Liver (tissue), 9 donors: ENCODE results near the gene WNK4. TPM values are rescaled to one million over a fixed set of nuclear protein-coding genes. Genes with fewer than 3 reads are reported as not detected.
A peak's percentile ranks its signal among the peaks of the same experiment; 100 is the strongest.

Experiments used
- DNase-seq: peaks from one replicate; pipeline ENCODE4 v3.0.0-alpha.2; 2017; ENCODE audit warnings: low spot score
- H3K27ac ChIP-seq, 2 donors: one replicate each; pipeline ENCODE4 v1.7.0; 2013; ENCODE audit warnings: inconsistent platforms in 2 of 2, low read length in 2 of 2, control low read depth in 1 of 2, low read depth in 1 of 2, mild to moderate bottlenecking in 1 of 2
- H3K27me3 ChIP-seq, 4 donors: one replicate each; pipeline versions ENCODE4 v1.6.1 to v1.7.0; 2013; ENCODE audit warnings: low read length in 3 of 4, inconsistent platforms in 1 of 4, mild to moderate bottlenecking in 1 of 4, moderate library complexity in 1 of 4; ENCODE audit not compliant: control insufficient read depth in 4 of 4, insufficient read depth in 4 of 4
- H3K36me3 ChIP-seq, 4 donors: one replicate each; pipeline versions ENCODE4 v1.6.1 to v1.7.0; 2013; ENCODE audit warnings: low read length in 3 of 4, mild to moderate bottlenecking in 3 of 4, low read depth in 1 of 4, moderate library complexity in 1 of 4; ENCODE audit not compliant: control insufficient read depth in 4 of 4, insufficient read depth in 3 of 4
- H3K4me1 ChIP-seq, 4 donors: one replicate each; pipeline versions ENCODE4 v1.6.1 to v1.7.0; 2013; ENCODE audit warnings: low read length in 3 of 4, mild to moderate bottlenecking in 3 of 4, moderate library complexity in 1 of 4; ENCODE audit not compliant: control insufficient read depth in 4 of 4, insufficient read depth in 4 of 4
- H3K4me3 ChIP-seq, 3 donors: one replicate each; pipeline versions ENCODE4 v1.6.1 to v1.7.0; 2013; ENCODE audit warnings: low read length in 3 of 3, control low read depth in 1 of 3, low read depth in 1 of 3, mild to moderate bottlenecking in 1 of 3
- H3K9ac ChIP-seq, 2 donors: one replicate each; pipeline ENCODE4 v1.7.0; 2013; ENCODE audit warnings: low read length in 2 of 2, mild to moderate bottlenecking in 2 of 2, moderate library complexity in 2 of 2, control low read depth in 1 of 2, low read depth in 1 of 2
- H3K9me3 ChIP-seq, 4 donors: one replicate each; pipeline versions ENCODE4 v1.6.1 to v1.7.0; 2013; ENCODE audit warnings: low read length in 3 of 4; ENCODE audit not compliant: control insufficient read depth in 4 of 4
- EGR1 ChIP-seq, 2 donors: IDR thresholded peaks; 2 replicates each; pipeline ENCODE4 v1.6.1; 2016 to 2018; ENCODE audit warnings: antibody characterized with exemption in 2 of 2, low read depth in 2 of 2
- FOXA2 ChIP-seq: IDR thresholded peaks from 2 replicates; pipeline ENCODE4 v1.6.1; 2016; ENCODE audit warnings: antibody characterized with exemption
- HNF4A ChIP-seq, 2 donors: conservative IDR thresholded peaks; 2 replicates each; pipeline ENCODE4 v1.6.1; 2016; ENCODE audit warnings: antibody characterized with exemption in 2 of 2, mild to moderate bottlenecking in 2 of 2
- HNF4G ChIP-seq: IDR thresholded peaks from 2 replicates; pipeline ENCODE4 v1.6.1; 2016; ENCODE audit warnings: antibody characterized with exemption
- JUND ChIP-seq, 2 donors: IDR thresholded peaks; 2 replicates each; pipeline ENCODE4 v1.6.1; 2016; ENCODE audit warnings: antibody characterized with exemption in 2 of 2
- NR2F2 ChIP-seq: IDR thresholded peaks from 2 replicates; pipeline ENCODE4 v1.6.1; 2016; ENCODE audit warnings: antibody characterized with exemption
- RAD21 ChIP-seq, 2 donors: IDR thresholded peaks; 2 replicates each; pipeline ENCODE4 v1.6.1; 2016; ENCODE audit warnings: antibody characterized with exemption in 2 of 2, mild to moderate bottlenecking in 2 of 2
- RXRA ChIP-seq, 2 donors: IDR thresholded peaks; 2 replicates each; pipeline ENCODE4 v1.6.1; 2017 to 2018; ENCODE audit warnings: antibody characterized with exemption in 2 of 2, mild to moderate bottlenecking in 1 of 2
- SP1 ChIP-seq: IDR thresholded peaks from 2 replicates; pipeline ENCODE4 v1.6.1; 2018; ENCODE audit warnings: antibody characterized with exemption, mild to moderate bottlenecking
- WGBS: extraction: QIAGEN DNeasy Blood & Tissue Kit; methylation state at CpG from one replicate; pipeline ENCODE4 v1.1.7; 2013; 5-methylcytosine and 5-hydroxymethylcytosine counted together
- polyA plus RNA-seq, 2 donors: library from polyadenylated mRNA; stranded (reverse) in 1 of 2; unstranded in 1 of 2; fragments of 200-250 nt in 1 of 2; fragments of >200 nt in 1 of 2; fragmentation: Nextera tagmentation in 1 of 2; extraction: Ambion mirVana in 1 of 2; gene quantifications; one replicate each; pipeline versions ENCODE4 v1.2.1 to v1.2.3, GENCODE V29; 2013 to 2015
- total RNA-seq, 2 donors: library from RNA; depleted of rRNA; stranded (reverse); fragments of >200 nt; gene quantifications; one replicate each; pipeline ENCODE4 v1.2.3, GENCODE V29; 2014
- TF ChIP-seq, protein P1 (sequence below): IDR thresholded peaks from 2 replicates; pipeline ENCODE4 v1.6.1; 2016; ENCODE audit warnings: antibody characterized with exemption, mild to moderate bottlenecking
- TF ChIP-seq, protein P2 (sequence below): fragments of 150-350 bp; IDR thresholded peaks from 2 replicates; pipeline ENCODE4 v1.5.1; 2017; ENCODE audit warnings: improper control_type of control experiment, low read depth, low read length; ENCODE audit not compliant: missing input control
- TF ChIP-seq, protein P3 (sequence below): IDR thresholded peaks from 2 replicates; pipeline ENCODE4 v1.6.1; 2016; ENCODE audit warnings: antibody characterized with exemption
- TF ChIP-seq, protein P4 (sequence below): IDR thresholded peaks from 2 replicates; pipeline ENCODE4 v1.6.1; 2016; ENCODE audit warnings: antibody characterized with exemption
- donor health status: healthy.
- donor health status: healthy.
- donor health status: healthy.
- donor health status: healthy.
- donor health status: healthy.

Gene WNK4
- total and polyA plus RNA-seq, 4 donors: 0.33 to 7.5 (median 0.50) TPM

DNA sequence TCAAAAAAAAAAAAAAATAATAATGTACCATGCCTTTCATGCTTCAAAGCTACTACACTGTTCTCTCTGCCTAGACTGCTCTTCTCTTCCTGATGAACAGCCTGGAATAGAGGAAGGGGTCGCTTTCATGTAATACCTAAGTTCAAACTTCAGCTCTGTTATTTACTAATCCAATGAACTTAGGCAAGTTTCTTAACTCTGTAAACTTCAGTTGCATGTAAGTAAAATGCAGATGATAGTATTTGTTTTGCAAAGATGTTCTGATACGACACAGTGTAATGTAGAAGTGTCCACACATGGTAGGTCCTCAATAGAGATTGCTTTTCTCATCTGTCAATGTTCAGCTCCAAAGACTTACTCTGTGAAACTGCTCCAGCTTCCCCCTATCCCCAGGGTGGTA is 11.5 kb downstream of the WNK4 start:
- Histone ChIP-seq H3K27me3 (no peaks in the 10 kb centered on the region), H3K4me1 (peaks cover 3 to 12% (median 4%) of the 10 kb centered on the region in 4 donors), H3K27ac (no peak overlapping the region), H3K9me3 (no peaks in the 10 kb centered on the region), H3K9ac (no peak overlapping the region), H3K36me3 (peaks cover 0 to 2% (median under 1%) of the 10 kb centered on the region in 4 donors), H3K4me3 (no peak overlapping the region)
- TF ChIP-seq HNF4A (conservative IDR thresholded peaks at IDR 0.05): peak; percentile 60 to 75
- TF ChIP-seq FOXA2: peak; percentile 50
- TF ChIP-seq HNF4G: peak; percentile 22
- TF ChIP-seq, protein P1, sequence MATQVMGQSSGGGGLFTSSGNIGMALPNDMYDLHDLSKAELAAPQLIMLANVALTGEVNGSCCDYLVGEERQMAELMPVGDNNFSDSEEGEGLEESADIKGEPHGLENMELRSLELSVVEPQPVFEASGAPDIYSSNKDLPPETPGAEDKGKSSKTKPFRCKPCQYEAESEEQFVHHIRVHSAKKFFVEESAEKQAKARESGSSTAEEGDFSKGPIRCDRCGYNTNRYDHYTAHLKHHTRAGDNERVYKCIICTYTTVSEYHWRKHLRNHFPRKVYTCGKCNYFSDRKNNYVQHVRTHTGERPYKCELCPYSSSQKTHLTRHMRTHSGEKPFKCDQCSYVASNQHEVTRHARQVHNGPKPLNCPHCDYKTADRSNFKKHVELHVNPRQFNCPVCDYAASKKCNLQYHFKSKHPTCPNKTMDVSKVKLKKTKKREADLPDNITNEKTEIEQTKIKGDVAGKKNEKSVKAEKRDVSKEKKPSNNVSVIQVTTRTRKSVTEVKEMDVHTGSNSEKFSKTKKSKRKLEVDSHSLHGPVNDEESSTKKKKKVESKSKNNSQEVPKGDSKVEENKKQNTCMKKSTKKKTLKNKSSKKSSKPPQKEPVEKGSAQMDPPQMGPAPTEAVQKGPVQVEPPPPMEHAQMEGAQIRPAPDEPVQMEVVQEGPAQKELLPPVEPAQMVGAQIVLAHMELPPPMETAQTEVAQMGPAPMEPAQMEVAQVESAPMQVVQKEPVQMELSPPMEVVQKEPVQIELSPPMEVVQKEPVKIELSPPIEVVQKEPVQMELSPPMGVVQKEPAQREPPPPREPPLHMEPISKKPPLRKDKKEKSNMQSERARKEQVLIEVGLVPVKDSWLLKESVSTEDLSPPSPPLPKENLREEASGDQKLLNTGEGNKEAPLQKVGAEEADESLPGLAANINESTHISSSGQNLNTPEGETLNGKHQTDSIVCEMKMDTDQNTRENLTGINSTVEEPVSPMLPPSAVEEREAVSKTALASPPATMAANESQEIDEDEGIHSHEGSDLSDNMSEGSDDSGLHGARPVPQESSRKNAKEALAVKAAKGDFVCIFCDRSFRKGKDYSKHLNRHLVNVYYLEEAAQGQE: no peak
- peak; percentile 45 to 48 for TF ChIP-seq RXRA (IDR thresholded peaks at IDR 0.05)
- TF ChIP-seq JUND (IDR thresholded peaks at IDR 0.05): no peak
- peak; percentile 46 for TF ChIP-seq SP1
- no peak for DNase-seq
- 30% methylated on average over 2 of the region's 2 CpGs for WGBS

DNA sequence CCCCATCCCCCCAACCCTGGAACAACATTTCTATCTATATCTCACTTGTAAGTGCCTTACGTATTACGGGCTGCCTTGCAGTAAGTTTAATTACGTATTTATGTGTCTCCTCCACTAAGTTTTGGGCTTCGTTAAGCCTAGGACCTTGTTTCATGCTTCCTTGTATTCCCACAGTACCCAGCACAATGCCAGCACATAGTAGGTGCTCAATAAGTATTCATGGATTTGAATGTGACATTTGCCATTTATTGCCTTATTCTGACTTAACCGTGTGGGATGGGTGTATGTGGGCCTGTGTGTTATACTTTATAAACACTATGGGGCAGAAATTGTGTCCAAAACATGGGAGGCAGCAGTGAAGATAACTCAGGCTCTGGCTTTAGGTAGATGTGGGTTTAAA is 12.1 kb downstream of the WNK4 start:
- H3K27ac ChIP-seq: no peak overlapping the region
- DNase-seq: no peak
- peaks cover 5 to 18% (median 10%) of the 10 kb centered on the region in 4 donors for H3K4me1 ChIP-seq
- no peak overlapping the region for H3K4me3 ChIP-seq
- peaks cover 0 to 2% (median under 1%) of the 10 kb centered on the region in 4 donors for H3K36me3 ChIP-seq
- H3K27me3 ChIP-seq: no peaks in the 10 kb centered on the region
- TF ChIP-seq, protein P2, sequence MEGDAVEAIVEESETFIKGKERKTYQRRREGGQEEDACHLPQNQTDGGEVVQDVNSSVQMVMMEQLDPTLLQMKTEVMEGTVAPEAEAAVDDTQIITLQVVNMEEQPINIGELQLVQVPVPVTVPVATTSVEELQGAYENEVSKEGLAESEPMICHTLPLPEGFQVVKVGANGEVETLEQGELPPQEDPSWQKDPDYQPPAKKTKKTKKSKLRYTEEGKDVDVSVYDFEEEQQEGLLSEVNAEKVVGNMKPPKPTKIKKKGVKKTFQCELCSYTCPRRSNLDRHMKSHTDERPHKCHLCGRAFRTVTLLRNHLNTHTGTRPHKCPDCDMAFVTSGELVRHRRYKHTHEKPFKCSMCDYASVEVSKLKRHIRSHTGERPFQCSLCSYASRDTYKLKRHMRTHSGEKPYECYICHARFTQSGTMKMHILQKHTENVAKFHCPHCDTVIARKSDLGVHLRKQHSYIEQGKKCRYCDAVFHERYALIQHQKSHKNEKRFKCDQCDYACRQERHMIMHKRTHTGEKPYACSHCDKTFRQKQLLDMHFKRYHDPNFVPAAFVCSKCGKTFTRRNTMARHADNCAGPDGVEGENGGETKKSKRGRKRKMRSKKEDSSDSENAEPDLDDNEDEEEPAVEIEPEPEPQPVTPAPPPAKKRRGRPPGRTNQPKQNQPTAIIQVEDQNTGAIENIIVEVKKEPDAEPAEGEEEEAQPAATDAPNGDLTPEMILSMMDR: no peak
- TF ChIP-seq SP1 (no peak), RAD21 (IDR thresholded peaks at IDR 0.05) (no peak)
- TF ChIP-seq, protein P3, sequence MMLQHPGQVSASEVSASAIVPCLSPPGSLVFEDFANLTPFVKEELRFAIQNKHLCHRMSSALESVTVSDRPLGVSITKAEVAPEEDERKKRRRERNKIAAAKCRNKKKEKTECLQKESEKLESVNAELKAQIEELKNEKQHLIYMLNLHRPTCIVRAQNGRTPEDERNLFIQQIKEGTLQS: no peak
- TF ChIP-seq, protein P4, sequence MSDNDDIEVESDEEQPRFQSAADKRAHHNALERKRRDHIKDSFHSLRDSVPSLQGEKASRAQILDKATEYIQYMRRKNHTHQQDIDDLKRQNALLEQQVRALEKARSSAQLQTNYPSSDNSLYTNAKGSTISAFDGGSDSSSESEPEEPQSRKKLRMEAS: no peak
- 76% methylated on average over 5 of the region's 5 CpGs for WGBS
- H3K9ac ChIP-seq: no peak overlapping the region
- no peaks in the 10 kb centered on the region for H3K9me3 ChIP-seq

DNA sequence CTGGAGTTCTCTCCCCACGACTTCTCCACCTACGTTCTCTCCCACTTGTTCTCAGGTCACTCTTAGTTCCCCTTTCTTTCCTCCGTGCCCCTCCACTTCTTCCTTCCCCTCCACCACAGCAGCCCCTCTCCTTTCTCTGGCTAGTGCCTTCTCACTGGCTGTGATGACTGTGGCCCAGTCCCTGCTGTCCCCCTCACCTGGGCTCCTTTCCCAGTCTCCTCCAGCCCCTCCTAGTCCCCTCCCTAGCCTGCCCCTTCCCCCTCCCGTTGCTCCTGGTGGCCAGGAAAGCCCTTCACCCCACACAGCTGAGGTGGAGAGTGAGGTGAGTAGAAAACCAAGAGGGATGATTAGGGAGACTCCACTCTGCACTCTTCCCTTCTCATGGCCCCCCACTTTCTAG is 14.7 kb downstream of the WNK4 start:
- peaks cover 0 to 2% (median under 1%) of the 10 kb centered on the region in 4 donors for H3K36me3 ChIP-seq
- no peak overlapping the region for H3K4me3 ChIP-seq
- DNase-seq: no peak
- H3K9ac ChIP-seq: no peak overlapping the region
- no peak for TF ChIP-seq EGR1 (IDR thresholded peaks at IDR 0.05; ENCODE audit: low read depth in 2 of 2)
- TF ChIP-seq NR2F2: no peak
- no peak for TF ChIP-seq FOXA2
- no peak for TF ChIP-seq SP1
- TF ChIP-seq, protein P2: no peak
- H3K27me3 ChIP-seq: no peaks in the 10 kb centered on the region
- H3K27ac ChIP-seq: no peak overlapping the region
- no peaks in the 10 kb centered on the region for H3K9me3 ChIP-seq
- peaks cover 7 to 29% (median 18%) of the 10 kb centered on the region in 4 donors for H3K4me1 ChIP-seq
- 72% methylated on average over 4 of the region's 4 CpGs for WGBS
